Spleen (tissue), 11 donors: ENCODE results near the gene IFT27. TPM values are rescaled to one million over a fixed set of nuclear protein-coding genes. Genes with fewer than 3 reads are reported as not detected.

Experiments used
- DNase-seq: peaks from one replicate; pipeline ENCODE4 v3.0.0-alpha.2; 2020
- H3K27ac ChIP-seq, 8 donors: fragments of 200-600 bp; sonication (generic) in 7 of 8; 1 replicate in 4 of 8; 2 replicates in 4 of 8; pipeline versions ENCODE4 v1.5.0 to v1.8.0; 2016 to 2021; ENCODE audit warnings: inconsistent platforms in 4 of 8, mild to moderate bottlenecking in 4 of 8, moderate library complexity in 1 of 8
- H3K27me3 ChIP-seq, 7 donors: fragments of 200-600 bp; sonication (generic) in 6 of 7; replicated peaks in 1 of 7; 1 replicate in 4 of 7; 2 replicates in 3 of 7; pipeline versions ENCODE4 v1.5.0 to v1.8.0; 2016 to 2021; ENCODE audit warnings: inconsistent platforms in 3 of 7, mild to moderate bottlenecking in 1 of 7
- H3K36me3 ChIP-seq, 6 donors: fragments of 200-600 bp; sonication (generic) in 5 of 6; 1 replicate in 4 of 6; 2 replicates in 2 of 6; pipeline versions ENCODE4 v1.5.0 to v1.8.0; 2016 to 2021; ENCODE audit warnings: inconsistent platforms in 2 of 6
- H3K4me1 ChIP-seq, 6 donors: fragments of 200-600 bp; sonication (generic) in 5 of 6; 1 replicate in 3 of 6; 2 replicates in 3 of 6; pipeline versions ENCODE4 v1.5.0 to v1.8.0; 2016 to 2021; ENCODE audit warnings: inconsistent platforms in 3 of 6
- H3K4me3 ChIP-seq, 8 donors: fragments of 200-600 bp; sonication (generic) in 7 of 8; 1 replicate in 4 of 8; 2 replicates in 4 of 8; pipeline versions ENCODE4 v1.5.0 to v1.8.0; 2016 to 2021; ENCODE audit warnings: inconsistent platforms in 4 of 8, mild to moderate bottlenecking in 4 of 8, moderate library complexity in 2 of 8
- H3K9me3 ChIP-seq, 8 donors: fragments of 200-600 bp; sonication (generic) in 7 of 8; 1 replicate in 4 of 8; 2 replicates in 4 of 8; pipeline versions ENCODE4 v1.5.0 to v1.8.0; 2016 to 2021; ENCODE audit warnings: inconsistent platforms in 4 of 8
- POLR2A ChIP-seq, 3 donors: fragments of 450-650 bp; IDR thresholded peaks; one replicate each; pipeline ENCODE4 v1.5.1; 2017; ENCODE audit warnings: antibody characterized with exemption in 3 of 3, mild to moderate bottlenecking in 1 of 3
- POLR2AphosphoS5 ChIP-seq, 3 donors: sonication (generic); formaldehyde crosslinking; IDR thresholded peaks; one replicate each; pipeline ENCODE4 v1.5.1; 2017; ENCODE audit warnings: antibody characterized with exemption in 3 of 3
- WGBS, 5 donors: extraction: QIAGEN DNeasy Blood & Tissue Kit in 3 of 5; methylation state at CpG; one replicate each; pipeline versions ENCODE4 v1.1.5 to v1.1.7; 2013 to 2018; 5-methylcytosine and 5-hydroxymethylcytosine counted together
- intact Hi-C: fragments of 100-400 bp; cut with DNase I; formaldehyde crosslinking; loops from one replicate; pipeline ENCODE4 v1.15.0; 2023; ENCODE audit warnings: low total_unique reads
- polyA plus RNA-seq, 3 donors: library from polyadenylated mRNA; stranded (reverse); fragments of 200-250 nt; gene quantifications; one replicate each; pipeline ENCODE4 v1.2.1, GENCODE V29; 2013
- total RNA-seq, 7 donors: library from RNA; depleted of rRNA in 3 of 7; stranded (reverse); fragments of >200 nt in 3 of 7; fragmentation: NEBNext Ultra II Directional in 4 of 7; extraction: Animal tissue kit (Norgen Biotek cat#: 25700) in 4 of 7; gene quantifications; one replicate each; pipeline versions ENCODE4 v1.1.0 to v1.2.1, GENCODE V29; 2016 to 2021
- TF ChIP-seq, protein P1 (sequence below), 11 experiments: fragments of 200-600 bp in 7 of 11; fragments of 450-650 bp in 4 of 11; sonication (generic) in 4 of 11; IDR thresholded peaks in 8 of 11; conservative IDR thresholded peaks in 3 of 11; 1 replicate in 7 of 11; 2 replicates in 4 of 11; pipeline versions ENCODE4 v1.4.0 to v1.8.0; 2016 to 2021; ENCODE audit warnings: antibody characterized with exemption in 11 of 11, inconsistent platforms in 4 of 11, mild to moderate bottlenecking in 1 of 11
- donor health status: healthy with polysubstance abuse.
- donor health status: DM: no; HTN: no; CAD: no; lungs with moderate emphysema.
- donor health status: DM: no; HTN: no; CAD: no.
- donor health status: Bipolar disorder and iron deficiency.
- donor health status: healthy.
- donor health status: DM: no; HTN: no; CAD: no.
- donor health status: DM: yes; HTN: yes; CAD: no.

The IFT27 gene
- total and polyA plus RNA-seq, 10 donors = 12.4 to 35.4 (median 22.4) TPM

DNA sequence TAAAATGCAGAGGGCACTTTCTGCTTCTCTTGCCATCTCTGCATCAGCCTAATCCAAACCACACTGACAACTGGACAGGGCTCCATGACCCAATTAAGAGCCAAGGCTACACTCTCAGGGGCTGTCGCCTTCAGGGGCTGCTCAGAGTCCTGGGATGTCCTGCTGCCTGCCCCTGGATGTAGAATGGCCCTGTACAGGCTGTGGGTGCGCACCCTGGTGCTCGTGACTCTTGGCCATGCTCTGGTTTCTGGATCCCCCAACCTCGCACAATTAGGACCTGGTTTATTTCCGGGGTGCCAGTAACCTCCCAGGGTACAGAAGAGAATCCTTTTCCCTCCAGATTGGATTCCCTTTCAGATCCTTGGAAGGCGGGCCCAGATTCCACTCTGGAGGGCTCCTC lies 11.3 kb downstream of the IFT27 start:
- no peak overlapping the region for H3K27ac ChIP-seq
- H3K4me3 ChIP-seq = no peak overlapping the region
- DNase-seq = peak; percentile 19
- no peaks in the 10 kb centered on the region for H3K27me3 ChIP-seq
- intact Hi-C loops = loop anchor here (5.0 to 10.0 kb wide), 2 partner anchors 88 to 220 kb away; no protein-coding TSS in a partner anchor
- TF ChIP-seq, protein P1, sequence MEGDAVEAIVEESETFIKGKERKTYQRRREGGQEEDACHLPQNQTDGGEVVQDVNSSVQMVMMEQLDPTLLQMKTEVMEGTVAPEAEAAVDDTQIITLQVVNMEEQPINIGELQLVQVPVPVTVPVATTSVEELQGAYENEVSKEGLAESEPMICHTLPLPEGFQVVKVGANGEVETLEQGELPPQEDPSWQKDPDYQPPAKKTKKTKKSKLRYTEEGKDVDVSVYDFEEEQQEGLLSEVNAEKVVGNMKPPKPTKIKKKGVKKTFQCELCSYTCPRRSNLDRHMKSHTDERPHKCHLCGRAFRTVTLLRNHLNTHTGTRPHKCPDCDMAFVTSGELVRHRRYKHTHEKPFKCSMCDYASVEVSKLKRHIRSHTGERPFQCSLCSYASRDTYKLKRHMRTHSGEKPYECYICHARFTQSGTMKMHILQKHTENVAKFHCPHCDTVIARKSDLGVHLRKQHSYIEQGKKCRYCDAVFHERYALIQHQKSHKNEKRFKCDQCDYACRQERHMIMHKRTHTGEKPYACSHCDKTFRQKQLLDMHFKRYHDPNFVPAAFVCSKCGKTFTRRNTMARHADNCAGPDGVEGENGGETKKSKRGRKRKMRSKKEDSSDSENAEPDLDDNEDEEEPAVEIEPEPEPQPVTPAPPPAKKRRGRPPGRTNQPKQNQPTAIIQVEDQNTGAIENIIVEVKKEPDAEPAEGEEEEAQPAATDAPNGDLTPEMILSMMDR (IDR thresholded peaks at IDR 0.05 in 8 of 11, conservative IDR thresholded peaks at IDR 0.05 in 3 of 11) = no peak
- no peak for TF ChIP-seq POLR2AphosphoS5 (IDR thresholded peaks at IDR 0.05)
- TF ChIP-seq POLR2A (IDR thresholded peaks at IDR 0.05) = no peak
- no peaks in the 10 kb centered on the region for H3K9me3 ChIP-seq
- WGBS, 5 donors = 91 to 96% (median 95%) methylated on average over 6 of the region's 6 CpGs
- no peaks in the 10 kb centered on the region for H3K4me1 ChIP-seq
- H3K36me3 ChIP-seq = peaks cover 0 to 67% (median 14%) of the 10 kb centered on the region in 6 donors

DNA sequence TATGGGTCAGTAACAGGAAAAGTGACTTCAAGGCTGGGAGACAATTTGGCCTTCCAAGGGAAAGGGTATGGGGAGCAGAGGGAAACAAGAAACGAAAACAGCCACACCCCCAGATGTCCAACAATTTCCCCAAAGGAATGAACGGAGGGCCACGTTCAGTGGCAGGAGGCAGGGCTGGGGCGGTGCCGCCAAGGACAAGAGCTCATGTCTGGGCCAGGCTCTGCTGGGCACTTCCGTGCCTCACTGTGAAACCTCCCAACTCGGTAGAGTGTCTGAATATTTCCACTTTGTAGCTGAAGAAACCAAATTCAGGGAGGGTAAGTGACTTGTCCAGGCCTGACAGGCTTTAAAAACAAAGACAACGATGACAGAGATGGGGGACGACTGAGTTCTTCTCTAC lies 11.9 kb downstream of the IFT27 start:
- no peak overlapping the region for H3K4me3 ChIP-seq
- 84 to 89% (median 88%) methylated on average over 9 of the region's 9 CpGs for WGBS, 5 donors
- intact Hi-C loops = loop anchor here (10.0 kb wide), 1 partner anchor 219 kb away; no protein-coding TSS in a partner anchor

GRCh38 chr22:36763576-36763975 lies 12.3 kb downstream of the IFT27 start:
- DNase-seq = peak; percentile 33
- TF ChIP-seq, protein P1 (IDR thresholded peaks at IDR 0.05 in 8 of 11, conservative IDR thresholded peaks at IDR 0.05 in 3 of 11) = no peak
- TF ChIP-seq POLR2A (IDR thresholded peaks at IDR 0.05) (no peak), POLR2AphosphoS5 (IDR thresholded peaks at IDR 0.05) (no peak)
- no peak overlapping the region for H3K27ac ChIP-seq
- intact Hi-C loops = loop anchor here (10.0 kb wide), 1 partner anchor 219 kb away; no protein-coding TSS in a partner anchor
- no peaks in the 10 kb centered on the region for H3K27me3 ChIP-seq
- H3K4me3 ChIP-seq = no peak overlapping the region
- 88 to 96% (median 95%) methylated on average over 8 of the region's 8 CpGs for WGBS, 5 donors
- H3K9me3 ChIP-seq = no peaks in the 10 kb centered on the region
- no peaks in the 10 kb centered on the region for H3K4me1 ChIP-seq
- H3K36me3 ChIP-seq = peaks cover 0 to 67% (median 14%) of the 10 kb centered on the region in 6 donors

More for the DNA sequence above, 11.9 kb downstream of the IFT27 start:
- peak; percentile 47 for DNase-seq
- H3K4me1 ChIP-seq = no peaks in the 10 kb centered on the region
- H3K27me3 ChIP-seq = no peaks in the 10 kb centered on the region
- no peaks in the 10 kb centered on the region for H3K9me3 ChIP-seq
- H3K36me3 ChIP-seq = peaks cover 0 to 67% (median 14%) of the 10 kb centered on the region in 6 donors
- TF ChIP-seq POLR2AphosphoS5 (IDR thresholded peaks at IDR 0.05) = no peak
- TF ChIP-seq, protein P1 (IDR thresholded peaks at IDR 0.05 in 8 of 11, conservative IDR thresholded peaks at IDR 0.05 in 3 of 11) = no peak
- TF ChIP-seq POLR2A (IDR thresholded peaks at IDR 0.05) = no peak
- H3K27ac ChIP-seq = no peak overlapping the region

- peak; percentile 43 for DNase-seq
- intact Hi-C loops = loop anchor here (10.0 kb wide), 1 partner anchor 218 kb away; no protein-coding TSS in a partner anchor
- no peaks in the 10 kb centered on the region for H3K9me3 ChIP-seq
- H3K4me3 ChIP-seq = no peak overlapping the region
- no peak overlapping the region for H3K27ac ChIP-seq
- TF ChIP-seq POLR2AphosphoS5 (IDR thresholded peaks at IDR 0.05) (no peak), POLR2A (IDR thresholded peaks at IDR 0.05) (no peak)
- TF ChIP-seq, protein P1 (IDR thresholded peaks at IDR 0.05 in 8 of 11, conservative IDR thresholded peaks at IDR 0.05 in 3 of 11) = no peak
- WGBS, 5 donors = 68 to 87% (median 76%) methylated on average over 17 of the region's 17 CpGs
- peaks cover 0 to 67% (median 14%) of the 10 kb centered on the region in 6 donors for H3K36me3 ChIP-seq
- peaks cover 0 to 2% (median 0%) of the 10 kb centered on the region in 6 donors for H3K4me1 ChIP-seq
- H3K27me3 ChIP-seq = no peaks in the 10 kb centered on the region
Observed at GRCh38 chr22:36762687-36763260, 13.1 kb downstream of the IFT27 start.
